GDM1 (cell line): Measurements from ENCODE around the gene GLRX5.

Source experiments
- DNase-seq: peaks from one replicate; lab custom pipeline; 2025; lab: John Stamatoyannopoulos, UW

Gene GLRX5

GRCh38 chr14:95534299-95535225 is at the start of gene GLRX5:
Gene GLRX5 (plus strand): TSS chr14:95535050. CDS start chr14:95535090, 40 bp downstream.
- peak; percentile 99 for DNase-seq

GRCh38 chr14:95485222-95485819 is 49.5 kb upstream of the GLRX5 start:
- no peak for DNase-seq

- DNase-seq, result no peak
Measured at GRCh38 chr14:95486875-95487668, 47.8 kb upstream of the GLRX5 start.

GRCh38 chr14:95487669-95488084 is 47.2 kb upstream of the GLRX5 start:
- no peak for DNase-seq

DNA sequence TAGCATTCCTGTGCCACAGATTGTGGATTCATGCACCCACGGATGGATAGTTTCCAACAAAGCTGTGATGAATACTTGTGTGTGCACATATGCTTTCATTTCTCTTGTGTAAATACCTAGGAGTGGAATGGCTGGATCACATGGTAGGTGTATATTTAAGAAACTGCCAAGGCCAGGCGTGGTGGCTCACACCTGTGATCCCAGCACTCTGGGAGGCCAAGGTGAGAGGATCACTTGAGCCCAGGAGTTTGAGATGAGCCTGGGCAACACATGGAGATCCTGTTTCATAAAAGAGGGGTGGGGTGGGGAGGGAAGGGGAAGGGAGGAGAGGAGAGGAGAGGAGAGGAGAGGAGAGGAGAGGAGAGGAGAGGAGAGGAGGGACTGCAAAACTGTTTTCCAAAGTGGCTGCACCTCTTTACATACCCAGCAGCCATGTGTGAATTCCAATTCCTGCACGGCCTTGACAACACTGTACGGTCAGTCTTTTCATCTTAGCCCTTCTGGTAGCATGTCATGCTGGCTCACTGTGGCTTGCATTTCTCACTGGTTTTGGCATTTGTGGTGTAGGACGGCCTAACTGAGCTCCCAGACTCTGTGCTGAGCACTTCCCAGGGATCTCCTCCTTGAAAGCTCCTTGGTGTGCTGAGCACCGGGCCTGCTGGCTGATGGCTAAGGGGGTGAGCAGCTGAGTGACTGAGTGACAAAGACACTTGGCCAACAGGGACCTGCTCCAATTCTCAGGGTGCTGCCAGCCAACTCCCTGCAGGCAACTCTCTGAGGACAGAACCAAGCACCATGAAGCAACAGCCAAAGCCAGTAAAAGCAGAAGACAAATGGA is 46.3 kb upstream of the GLRX5 start:
- DNase-seq, result no peak

- no peak for DNase-seq
Measured at GRCh38 chr14:95489214-95490137, 45.4 kb upstream of the GLRX5 start.

- DNase-seq, result no peak
Measured at GRCh38 chr14:95490138-95490509, 44.7 kb upstream of the GLRX5 start.

DNA sequence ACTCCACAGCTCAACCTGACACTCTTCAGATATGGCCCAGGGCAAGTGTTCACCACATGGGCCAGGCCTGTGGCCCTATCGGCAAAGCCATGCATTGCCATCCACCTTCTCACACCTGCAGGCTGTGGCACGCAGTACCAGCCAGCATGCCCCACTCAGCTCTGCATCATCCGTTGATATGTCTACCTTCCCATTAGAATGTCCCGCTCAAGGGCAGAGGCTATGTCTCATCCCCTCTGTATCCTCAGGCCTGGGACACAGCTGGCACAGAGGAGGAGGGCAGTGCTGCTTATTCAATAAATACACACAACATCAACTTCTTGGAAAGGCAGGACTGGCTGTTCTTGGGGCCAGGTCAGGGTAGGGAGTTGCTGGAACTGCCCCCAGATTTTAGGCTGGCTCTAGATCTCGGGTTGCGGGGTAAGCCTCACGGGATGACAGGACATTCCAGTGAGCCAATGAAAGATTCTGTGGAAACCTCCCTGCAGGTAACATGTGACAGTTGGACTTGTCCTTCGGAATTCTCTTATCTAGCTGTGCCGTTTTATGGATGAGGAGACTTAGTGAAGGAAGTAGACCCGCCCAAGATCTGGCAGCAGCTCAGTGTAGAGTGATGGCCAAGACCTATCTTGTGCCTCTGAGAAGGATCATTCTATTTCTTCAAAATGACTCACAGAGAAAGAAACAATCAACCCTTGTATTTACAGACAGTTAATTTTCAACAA is 44.0 kb upstream of the GLRX5 start:
- DNase-seq, result no peak

GRCh38 chr14:95491936-95492608 is 42.8 kb upstream of the GLRX5 start:
- no peak for DNase-seq

DNA sequence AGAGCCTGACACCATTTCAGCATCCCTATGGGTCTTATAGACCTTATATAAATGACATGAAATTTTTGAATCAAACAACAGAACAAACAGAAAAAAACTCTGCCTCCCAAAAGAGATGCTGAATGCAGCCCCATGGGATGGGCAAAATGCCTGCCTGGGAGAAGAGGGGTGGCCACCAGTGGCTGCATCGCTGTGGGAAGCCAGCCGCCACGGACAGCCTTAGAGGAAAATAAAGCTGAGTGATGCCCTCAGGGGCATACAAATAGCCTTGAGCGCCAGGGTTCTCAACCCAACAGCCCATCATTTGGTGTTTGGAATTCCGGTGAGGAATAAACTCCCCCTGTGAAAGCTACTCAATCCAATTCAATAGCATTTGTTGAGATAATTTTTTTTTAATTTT is 41.3 kb upstream of the GLRX5 start:
- DNase-seq, result no peak

DNA sequence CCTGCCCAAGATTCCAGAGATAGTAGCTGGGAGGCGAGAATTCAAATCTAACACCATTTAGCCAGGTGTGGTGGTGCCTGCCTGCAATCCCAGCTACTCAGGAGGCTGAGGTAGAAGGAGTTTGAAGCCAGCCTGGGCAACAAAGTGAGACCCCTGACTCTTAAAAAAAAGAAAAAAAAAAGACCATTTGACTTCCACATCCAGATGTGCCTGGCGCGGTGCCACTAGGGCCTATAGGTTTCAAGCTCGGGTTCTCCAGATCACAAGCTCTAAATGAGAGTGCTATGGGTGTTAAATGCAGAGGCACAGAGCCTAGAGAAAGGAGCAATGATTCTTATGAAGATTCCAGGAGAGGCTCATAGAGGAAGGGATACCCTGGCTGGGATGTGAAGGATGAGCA is 40.9 kb upstream of the GLRX5 start:
- DNase-seq, result no peak

GRCh38 chr14:95494456-95494855 is 40.4 kb upstream of the GLRX5 start:
- DNase-seq, result no peak

- DNase-seq, result no peak
Measured at GRCh38 chr14:95495076-95495475, 39.8 kb upstream of the GLRX5 start.

GRCh38 chr14:95495538-95496025 is 39.3 kb upstream of the GLRX5 start:
- peak; percentile 68 for DNase-seq

- DNase-seq, result no peak
Measured at GRCh38 chr14:95496111-95496681, 38.7 kb upstream of the GLRX5 start.

DNA sequence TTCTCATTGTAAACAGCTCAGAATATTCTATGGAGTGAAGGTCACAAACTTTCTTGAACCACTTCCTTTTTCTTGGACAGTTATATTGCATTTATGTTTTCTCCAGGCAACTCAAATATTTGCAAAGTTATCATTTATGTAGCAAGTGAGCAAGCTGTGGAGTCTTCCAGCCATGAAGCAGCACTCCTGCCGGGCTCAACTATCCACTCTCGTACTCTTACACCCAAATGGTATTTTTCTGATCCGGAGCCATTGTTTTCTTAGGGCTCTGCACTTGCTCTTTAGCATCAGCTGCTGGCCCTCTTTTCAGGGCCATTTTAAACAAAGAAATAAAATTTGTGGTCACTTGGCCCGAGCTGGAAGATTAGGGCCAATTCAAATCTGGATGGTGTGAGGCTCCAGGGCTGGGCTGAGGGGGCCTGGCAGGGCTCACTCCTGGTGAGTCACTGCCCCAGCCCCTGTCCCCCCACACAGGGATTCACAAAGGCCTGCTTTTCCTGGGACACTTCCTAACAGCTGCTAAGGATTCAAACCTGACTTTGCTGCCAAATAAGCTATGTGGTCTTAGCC is 38.1 kb upstream of the GLRX5 start:
- DNase-seq, result no peak

DNA sequence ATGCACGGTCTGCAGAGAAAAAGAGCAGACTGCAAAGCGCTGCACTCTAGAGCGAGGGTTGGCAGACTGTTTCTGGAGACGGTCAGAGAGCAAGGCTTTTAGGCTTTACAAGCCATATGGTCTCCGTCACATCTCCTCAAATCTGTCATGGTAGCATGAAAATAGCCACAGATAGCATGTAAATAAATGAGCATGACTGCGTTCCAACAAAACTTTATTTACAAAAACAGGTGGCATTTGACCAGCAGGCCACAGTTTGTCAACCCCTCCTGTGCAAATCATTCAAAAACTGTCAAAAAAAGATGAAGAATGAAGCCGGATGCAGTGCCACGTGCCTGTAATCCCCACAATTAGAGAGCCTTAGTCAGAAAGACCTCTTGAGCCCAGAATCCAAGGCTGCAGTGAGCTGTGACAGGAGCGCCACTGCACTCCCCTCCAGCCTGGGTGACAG is 37.3 kb upstream of the GLRX5 start:
- no peak for DNase-seq

GRCh38 chr14:95498622-95499353 is 36.1 kb upstream of the GLRX5 start:
- DNase-seq, result no peak
